ENCODE measurements around the gene PMS1.
A peak's percentile ranks its signal among the peaks of the same experiment; 100 is the strongest.
"Not testable (repeated sequence)": the region's sequence is repeated elsewhere in the genome, so short reads cannot be mapped to it uniquely, and the experiment has no call there.

PMS1 gene

GRCh38 chr2:189818249-189819038 lies 34.2 kb downstream of the PMS1 start:
- no peak for DNase-seq

DNA sequence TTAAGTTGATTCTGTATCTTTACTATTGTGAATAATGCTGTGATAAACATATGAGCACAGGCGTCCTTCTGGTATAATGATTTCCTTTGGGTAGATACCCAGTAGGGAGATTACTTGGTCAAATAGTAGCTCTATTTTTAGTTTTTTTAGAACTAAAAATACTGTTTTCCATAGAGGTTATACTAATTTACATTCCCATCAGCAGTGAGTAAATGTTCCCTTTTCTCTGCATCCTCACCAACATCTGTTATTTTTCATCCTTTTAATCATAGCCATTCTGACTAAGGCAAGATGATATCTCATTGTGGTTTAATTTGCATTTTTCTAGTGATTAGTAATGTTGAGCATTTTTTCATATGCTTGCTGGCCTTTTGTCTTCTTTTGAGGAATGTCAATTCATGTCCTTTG lies 35.1 kb downstream of the PMS1 start:
- no peak for DNase-seq

DNA sequence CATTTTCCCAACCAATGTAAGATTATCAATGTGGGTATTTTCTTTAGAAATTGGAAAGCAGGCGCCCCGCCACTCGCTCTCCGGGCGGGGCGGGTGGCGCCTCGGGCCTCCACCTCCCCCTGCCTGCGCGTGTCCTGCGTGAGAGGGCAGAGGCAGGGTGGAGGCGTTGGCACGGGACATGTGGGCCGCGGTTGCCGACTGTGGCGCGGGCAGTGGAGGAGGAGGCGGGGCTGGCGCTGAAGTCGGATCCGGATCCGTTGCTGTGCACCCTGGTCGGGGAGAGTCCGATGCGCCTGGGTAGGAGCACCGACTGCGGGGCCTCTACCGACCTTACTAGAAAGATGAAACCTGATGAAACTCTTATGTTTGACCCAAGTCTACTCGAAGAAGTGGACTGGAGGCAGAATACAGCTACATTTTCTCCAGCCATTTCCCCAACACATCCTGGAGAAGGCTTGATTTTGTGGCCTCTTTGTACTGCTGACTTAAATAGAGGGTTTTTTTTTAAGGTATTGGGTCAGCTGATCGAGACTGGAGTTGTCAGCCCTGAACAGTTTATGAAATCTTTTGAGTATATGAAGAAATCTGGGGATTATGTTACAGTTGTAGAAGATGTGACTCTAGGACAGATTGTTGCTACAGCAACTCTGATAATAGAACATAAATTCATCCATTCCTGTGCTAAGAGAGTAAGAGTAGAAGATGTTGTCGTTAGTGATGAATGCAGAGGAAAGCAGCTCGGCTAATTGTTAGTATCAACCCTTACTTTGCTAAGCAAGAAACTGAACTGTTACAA lies 37.9 kb downstream of the PMS1 start:
- DNase-seq = peak; percentile 68

GRCh38 chr2:189824694-189825396 lies 40.6 kb downstream of the PMS1 start:
- no peak for DNase-seq

DNA sequence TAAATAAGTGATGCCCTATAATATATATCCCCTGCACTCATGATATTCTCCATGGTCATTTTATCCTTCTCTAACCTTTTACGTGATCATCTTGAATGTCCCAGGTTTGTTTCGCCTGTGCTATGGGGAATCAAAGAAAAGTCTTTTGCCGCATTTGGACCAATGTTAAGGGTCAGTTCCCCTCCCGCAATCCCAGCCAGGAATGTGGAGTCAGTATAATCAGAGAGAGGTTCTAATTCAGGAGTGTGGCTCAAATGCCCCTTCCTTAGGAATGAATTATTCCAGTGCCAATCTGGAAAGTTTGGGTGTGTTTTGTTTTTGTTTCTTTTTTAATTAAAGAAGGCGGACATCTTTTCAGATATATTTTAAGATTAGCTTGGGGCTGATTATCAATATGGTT lies 41.8 kb downstream of the PMS1 start:
- no peak for DNase-seq

DNA sequence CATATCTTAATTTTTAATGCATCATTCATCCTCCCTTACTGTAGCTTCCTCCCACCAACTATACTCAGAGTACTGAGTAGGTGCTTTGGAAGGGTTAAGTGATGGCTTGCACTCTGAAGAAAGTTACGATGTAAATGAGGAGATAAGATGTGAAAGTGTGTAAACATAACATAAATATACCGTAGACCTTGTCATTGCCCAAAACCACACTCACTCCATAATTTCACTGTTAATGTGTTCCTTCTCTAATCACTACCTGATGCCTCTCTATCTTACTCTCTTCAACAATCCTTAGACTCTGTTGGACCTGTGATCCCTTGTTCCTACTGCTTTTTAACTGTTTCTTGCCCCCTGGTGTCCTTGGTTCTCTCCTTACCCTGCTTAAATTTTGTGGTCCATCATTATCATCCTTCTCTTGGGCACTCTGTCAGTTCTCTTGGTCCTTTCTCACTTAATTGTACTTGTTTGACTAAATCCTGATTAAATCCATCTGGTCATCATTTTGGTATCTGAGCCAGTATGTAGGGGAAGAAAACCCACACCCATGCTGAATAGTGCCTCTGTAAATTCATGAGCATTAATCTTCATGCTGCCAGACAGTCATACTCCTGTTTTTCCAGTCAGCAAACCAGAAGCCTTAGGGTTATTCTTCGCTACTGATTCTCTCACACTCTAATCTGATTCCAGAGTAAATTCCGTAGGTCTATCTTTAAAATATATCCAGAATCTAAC lies 45.0 kb downstream of the PMS1 start:
- no peak for DNase-seq

DNA sequence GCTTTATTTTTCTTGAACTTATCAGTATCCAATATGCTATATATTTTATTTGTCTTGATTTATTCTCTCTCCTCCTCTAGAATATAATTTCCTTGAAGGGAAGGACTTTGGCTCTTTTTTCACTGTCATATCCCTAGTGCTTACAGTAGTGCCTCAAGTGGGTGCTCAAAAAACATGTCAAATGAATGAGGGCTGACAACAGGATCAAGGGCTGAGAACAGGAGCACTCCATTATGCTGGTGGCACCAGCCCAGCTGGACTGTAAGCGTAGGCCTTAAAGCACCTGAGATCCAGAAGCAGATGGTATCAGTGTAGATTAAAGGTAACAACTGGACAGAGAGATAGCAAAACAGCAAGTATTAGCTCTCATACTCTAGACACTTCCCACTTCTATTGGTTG lies 46.3 kb downstream of the PMS1 start:
- DNase-seq = no peak

GRCh38 chr2:189834059-189834458 lies 49.8 kb downstream of the PMS1 start:
- no peak for DNase-seq

DNA sequence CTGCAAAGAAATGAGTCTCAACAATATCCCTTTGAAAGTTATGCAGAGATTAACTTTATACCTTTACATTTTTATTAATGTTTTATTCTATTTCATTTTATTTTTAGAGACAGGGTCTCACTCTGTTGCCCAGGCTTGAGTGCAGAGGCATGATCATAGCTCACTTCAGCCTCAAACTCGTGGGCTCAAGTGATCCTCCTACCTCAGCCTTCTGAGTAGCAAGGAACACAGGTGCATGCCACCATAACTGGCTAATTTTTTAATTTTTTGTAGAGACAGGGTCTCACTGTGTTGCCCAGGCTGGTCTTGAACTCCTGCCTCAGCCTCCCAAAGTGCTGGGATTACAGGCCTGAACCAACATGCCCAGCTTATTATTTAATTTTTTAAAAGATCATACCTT lies 50.4 kb downstream of the PMS1 start:
- DNase-seq = not testable (repeated sequence)

DNA sequence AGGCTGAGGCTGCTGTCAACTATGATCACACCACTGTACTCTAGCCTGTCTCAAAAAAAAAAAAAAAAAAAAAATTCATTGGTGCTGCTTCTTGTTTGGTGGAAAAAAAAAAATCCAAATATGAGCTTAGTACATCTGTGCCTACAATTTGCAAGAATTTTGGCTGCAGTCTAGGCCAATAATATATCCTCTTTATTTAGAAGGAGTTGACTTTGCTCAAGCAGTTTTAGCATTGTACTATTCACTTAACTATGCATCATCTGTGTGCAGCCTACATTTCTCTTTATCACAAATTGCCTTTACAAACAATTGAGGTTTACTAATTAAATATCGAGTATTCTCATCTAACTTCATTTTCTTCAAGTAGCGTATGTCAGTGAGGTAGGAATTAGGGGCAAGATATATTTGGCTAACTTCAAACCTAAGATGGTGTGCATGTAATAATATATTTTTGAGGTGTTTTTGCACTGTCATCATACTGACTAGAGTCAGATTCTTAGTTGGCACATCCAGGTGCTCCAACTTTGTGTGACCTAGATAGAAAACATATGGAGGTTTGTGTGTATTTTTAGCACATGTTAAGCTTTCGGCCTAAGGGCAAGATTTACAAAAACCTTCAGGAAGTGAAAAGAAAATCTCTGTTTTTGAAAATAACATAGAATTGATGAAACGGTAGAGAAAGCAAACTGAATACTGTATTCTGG lies 51.8 kb downstream of the PMS1 start:
- DNase-seq = no peak

DNA sequence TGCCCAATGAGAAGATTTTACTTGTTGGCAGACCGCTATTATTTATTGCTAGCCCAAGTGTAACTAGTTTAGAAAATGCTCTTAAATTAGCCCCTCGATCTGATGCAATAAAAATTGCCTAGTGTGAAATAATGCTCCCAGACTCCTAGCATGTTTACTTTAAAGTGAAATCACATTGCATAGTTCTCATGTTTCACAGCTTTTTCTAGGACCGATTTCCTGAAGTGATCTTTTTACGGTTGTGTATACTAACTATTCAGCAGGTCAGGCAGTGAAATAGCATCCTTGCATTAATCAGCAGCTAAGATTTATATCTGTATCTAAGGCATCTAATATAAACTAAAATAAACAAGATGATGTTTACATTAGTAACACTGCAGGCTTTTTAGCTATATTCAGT lies 52.4 kb downstream of the PMS1 start:
- DNase-seq = no peak

GRCh38 chr2:189837326-189837725 lies 53.1 kb downstream of the PMS1 start:
- DNase-seq = no peak

GRCh38 chr2:189841019-189841418 lies 56.8 kb downstream of the PMS1 start:
- DNase-seq = no peak

DNA sequence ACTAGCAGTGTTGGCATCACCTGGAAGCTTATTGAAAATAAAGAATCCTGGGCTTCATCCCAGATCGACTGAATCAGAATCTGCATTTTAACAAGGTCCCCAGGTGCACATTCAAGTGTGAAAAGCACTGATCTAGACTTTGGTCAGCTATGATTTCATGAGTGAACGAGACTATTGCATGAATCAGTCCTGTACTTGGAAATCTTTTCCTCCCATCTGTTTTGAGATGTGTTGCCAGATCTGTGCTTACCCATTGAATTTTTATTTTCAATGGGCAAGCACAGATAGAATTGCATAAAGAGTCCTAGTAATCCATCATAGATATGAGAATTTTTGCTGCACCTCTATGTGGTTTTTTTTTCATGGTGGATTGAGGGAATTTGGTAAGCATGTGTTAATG lies 64.0 kb downstream of the PMS1 start:
- no peak for DNase-seq

DNA sequence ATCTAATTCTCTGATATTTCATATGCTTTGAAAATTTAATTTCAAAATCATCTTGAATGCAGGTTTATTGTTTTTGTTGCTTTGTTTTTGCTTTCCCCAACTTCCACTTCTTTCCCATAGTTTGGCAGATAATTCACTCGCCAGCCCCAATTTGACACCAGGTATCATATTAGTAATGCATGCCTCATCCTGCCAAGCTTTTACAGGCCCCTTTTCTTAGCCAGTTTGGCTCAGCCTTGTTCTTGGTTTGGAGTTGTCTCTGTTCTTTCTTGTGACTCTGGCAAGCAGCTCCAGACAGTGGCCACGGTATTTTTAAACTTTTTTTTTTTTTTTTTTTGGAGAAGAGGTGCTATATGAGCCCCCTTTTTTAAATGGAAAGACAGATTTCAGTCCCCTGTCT lies 65.3 kb downstream of the PMS1 start:
- DNase-seq = no peak

- no peak for DNase-seq
These were observed 67.0 kb downstream of the PMS1 start for GRCh38 chr2:189851174-189851826.

GRCh38 chr2:189854187-189854586 lies 69.9 kb downstream of the PMS1 start:
- no peak for DNase-seq

GRCh38 chr2:189854940-189855339 lies 70.7 kb downstream of the PMS1 start:
- peak; percentile 2 for DNase-seq

DNA sequence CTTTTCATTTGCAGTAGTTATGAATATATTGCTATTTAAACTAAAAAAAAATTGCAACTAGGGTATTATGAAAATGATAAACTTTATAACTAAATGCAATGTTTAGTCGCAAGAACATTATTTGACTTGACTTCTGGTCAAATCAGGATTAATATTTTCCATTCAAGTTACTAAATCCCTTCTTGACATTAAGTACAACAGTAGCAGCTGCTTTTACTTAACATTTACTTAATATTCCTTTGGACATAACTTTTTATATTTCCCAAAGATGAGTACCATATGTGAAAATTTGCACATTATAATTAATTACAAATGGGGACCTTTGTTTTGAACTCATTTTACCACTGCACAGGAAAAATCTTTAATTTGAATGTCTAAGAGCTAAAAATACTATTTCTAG lies 74.0 kb downstream of the PMS1 start:
- no peak for DNase-seq

- DNase-seq = no peak
These were observed 75.9 kb downstream of the PMS1 start for GRCh38 chr2:189860161-189860560.

DNA sequence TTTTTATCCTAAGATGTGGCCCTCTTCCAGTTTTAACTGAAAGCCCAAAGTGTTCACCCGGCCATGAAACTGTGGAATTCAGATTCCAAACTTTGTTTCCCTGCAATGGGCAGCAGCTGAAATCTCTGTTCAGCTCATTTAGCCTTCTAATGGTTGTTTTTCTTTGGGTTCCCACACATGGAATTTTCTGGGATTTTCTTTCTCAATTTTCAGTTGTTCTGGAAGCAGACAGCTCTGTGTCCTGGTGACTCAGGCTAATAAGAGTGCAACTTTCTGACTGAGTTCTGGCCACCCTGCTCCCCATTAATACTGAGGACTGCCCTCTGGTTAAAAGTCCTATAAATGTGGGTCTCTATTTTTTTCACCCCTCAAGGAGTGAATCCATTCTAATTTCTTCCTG lies 78.5 kb downstream of the PMS1 start:
- DNase-seq = no peak

- DNase-seq = peak; percentile 53
These were observed 81.6 kb downstream of the PMS1 start for GRCh38 chr2:189865826-189866225.
